Measurements from ENCODE around the gene SRGAP2.
"Not testable (repeated sequence)": the region's sequence is repeated elsewhere in the genome, so short reads cannot be mapped to it uniquely, and the experiment has no call there.

Gene SRGAP2

DNA sequence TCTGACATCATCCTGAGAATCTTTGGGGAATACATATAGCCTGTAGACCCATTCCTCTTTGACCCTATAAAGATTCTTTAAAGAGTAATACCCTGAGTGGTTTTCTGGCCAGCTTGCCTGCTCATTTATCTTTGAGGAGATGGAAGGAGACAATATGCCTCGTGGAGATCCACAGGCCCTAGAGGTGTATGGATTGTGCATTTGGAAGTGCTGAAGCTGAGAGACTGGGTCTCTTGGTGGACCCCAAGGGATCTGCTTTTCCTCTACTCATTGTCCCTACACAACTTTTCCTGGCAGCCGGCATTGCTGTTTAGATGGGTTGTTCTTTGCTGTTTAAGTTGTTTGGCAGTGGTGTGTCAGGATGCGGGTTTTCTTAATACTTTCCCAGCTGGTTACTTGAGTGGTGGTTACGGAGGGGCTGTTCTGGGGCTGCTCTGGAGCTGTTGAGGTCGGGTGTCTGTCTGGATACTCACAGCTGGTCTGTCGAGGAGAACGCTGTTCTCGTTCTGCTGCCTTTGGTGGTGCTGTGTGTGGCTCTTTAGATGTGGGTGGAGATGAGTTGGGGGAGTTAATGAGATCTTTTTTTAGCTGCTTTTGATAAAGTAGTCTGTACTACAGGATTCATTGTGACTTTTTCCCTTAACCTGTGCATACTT is 49.5 kb downstream of the SRGAP2 start:
- not testable (repeated sequence) for DNase-seq
